GM21528 (cell line): ENCODE measurements around the gene SHISA6.

ENCODE experiments used
- ATAC-seq: cut with Tn5 transposase; IDR thresholded peaks from one replicate; pipeline ENCODE4 v1.9.1; 2021; ENCODE audit warnings: mild to moderate bottlenecking, moderate library complexity; ENCODE audit not compliant: unreplicated experiment, low FRiP score

SHISA6 gene

GRCh38 chr17:11506635-11507034, 265.6 kb downstream of the SHISA6 start:
- ATAC-seq = no peak

DNA sequence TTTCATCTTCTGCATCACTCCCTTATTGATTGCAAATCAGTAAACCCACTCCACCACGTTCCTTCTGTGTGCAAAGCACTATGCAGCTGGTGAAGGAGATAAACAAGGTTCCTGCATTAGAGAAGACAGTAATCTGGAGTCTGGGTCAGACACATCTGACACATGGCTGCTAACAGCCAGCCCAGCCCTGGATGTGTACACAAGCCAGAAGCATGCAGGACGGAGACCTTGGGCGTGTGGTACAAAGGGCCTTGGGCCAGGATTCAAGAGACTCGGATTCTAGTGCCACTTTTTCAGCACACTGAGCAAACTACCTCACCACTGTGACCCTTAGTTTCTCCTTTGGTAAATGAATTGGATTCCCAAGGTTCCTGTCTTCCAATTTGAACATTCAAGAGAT, 270.7 kb downstream of the SHISA6 start:
- ATAC-seq = no peak

GRCh38 chr17:11514565-11514964, 273.6 kb downstream of the SHISA6 start:
- ATAC-seq = no peak

GRCh38 chr17:11514981-11515680, 274.1 kb downstream of the SHISA6 start:
- ATAC-seq = no peak

GRCh38 chr17:11515901-11516300, 274.9 kb downstream of the SHISA6 start:
- ATAC-seq = no peak

- no peak for ATAC-seq
Observed at GRCh38 chr17:11535231-11535630, 294.2 kb downstream of the SHISA6 start.

DNA sequence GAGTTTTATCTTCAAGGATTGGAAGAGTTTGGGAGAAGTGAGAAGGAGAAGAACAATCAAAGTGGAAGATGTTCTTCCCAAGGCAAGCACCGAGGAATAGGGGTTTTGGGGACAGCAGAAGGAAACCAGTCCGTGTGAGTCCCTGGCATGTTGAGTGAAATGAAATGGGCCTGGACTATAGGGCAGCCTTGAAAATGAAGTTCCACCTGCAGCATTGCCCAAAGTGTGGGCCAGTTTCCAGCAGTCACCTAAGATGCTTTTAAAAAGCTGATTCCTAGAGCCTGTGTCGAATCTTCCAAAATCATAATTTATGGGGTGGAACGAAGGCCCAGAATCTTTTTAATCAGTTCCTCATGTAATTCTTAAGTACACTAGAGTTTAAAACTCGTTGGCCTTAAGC, 297.4 kb downstream of the SHISA6 start:
- no peak for ATAC-seq

DNA sequence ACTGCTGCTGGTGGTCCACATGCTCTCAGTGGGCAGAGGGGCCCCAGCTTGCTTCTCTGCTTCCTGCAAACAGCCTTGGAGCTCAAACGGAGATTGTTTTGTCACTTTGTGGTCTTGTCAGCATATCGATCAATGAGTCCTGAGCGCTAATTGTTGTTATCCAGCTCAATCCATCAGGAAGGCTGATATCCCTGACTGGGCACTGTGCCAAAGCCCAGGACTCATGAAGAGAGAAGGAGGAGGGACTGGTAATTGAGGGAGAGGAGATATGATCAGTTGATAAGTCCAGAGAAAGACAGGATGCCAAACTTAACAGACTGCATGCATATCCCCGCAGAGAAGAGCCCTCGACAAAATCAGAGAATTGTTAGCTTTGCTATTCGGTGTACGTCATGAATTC, 298.6 kb downstream of the SHISA6 start:
- no peak for ATAC-seq

GRCh38 chr17:11545002-11545401, 304.0 kb downstream of the SHISA6 start:
- ATAC-seq = no peak

DNA sequence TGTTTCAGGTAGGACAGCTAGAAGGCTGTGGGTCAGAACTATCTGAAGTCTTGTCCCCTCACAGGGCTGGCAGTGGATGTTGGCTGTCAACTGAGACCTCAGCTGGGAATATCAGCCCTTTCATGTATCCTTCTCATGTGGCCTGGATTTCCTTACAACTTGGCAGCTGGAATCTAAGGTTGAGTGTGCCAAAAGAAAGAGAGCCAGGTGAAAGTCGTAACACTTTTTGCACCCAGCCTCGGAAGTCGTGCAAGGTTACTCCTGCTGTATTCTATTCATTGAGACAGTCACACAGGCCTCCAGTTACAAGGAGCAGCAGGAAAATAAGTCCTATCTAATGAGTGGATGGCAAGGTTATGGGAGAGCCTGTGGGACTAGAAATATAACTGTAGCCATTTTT, 304.7 kb downstream of the SHISA6 start:
- no peak for ATAC-seq

- ATAC-seq = no peak
Observed at GRCh38 chr17:11547853-11548252, 306.8 kb downstream of the SHISA6 start.

GRCh38 chr17:11548398-11548797, 307.4 kb downstream of the SHISA6 start:
- no peak for ATAC-seq

DNA sequence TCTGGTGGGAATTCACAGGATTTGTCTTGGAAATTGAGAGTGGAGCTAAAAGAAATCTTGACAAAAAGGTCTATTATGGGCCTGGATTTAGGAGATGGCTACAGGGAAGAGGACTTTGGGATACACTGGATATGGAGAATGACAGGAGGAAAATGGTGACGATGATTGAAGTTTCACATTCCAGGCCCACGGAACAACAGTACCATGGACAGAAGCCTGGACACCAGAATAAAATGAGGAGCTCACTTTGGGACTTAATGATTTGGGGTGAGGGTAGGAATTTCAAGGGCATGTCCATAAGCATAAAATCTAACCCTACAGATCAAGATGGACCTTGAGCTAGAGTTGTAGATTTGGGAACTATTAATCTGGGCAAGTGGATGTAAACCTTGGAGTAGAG, 309.4 kb downstream of the SHISA6 start:
- no peak for ATAC-seq

DNA sequence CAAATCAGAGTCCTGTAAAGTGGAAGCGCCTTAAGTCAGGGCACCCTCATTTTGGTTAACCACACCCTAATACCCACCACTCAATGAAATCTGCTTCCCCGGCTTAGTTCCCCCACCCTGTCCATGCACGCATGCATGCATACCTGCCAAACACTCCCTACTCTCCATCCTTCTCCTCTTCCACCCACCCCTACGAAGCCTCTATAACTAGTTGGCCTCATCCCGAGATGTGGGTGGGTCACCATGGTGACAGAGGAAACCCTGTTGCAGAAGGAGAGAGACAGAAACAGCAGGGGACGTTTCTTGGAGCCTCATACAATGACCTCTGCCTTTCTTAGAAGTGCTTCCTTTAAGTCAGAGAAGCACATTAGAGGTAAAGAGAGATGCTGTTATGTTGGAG, 310.4 kb downstream of the SHISA6 start:
- ATAC-seq = no peak

- ATAC-seq = no peak
Observed at GRCh38 chr17:11553135-11553534, 312.1 kb downstream of the SHISA6 start.

GRCh38 chr17:11554042-11554441, 313.0 kb downstream of the SHISA6 start:
- ATAC-seq = no peak

DNA sequence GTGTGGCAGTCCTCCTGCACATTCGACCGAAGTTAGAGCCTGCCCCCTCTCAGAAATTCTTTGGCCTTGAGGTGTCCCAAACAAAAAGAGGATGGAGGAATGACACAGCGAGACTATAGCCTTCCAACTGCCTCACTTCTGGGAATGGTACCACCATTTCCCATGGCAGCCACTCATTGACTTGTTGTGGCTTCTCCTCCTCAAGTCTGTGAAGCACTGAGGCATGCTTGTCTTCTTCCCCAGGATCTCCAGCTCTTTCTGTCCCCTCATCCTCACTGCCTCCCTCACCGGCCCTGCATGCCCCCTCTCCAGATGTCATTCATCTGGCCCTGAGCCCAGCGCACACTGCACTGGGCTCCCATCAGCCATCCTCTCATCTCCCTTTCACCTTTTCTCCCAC, 313.5 kb downstream of the SHISA6 start:
- no peak for ATAC-seq

DNA sequence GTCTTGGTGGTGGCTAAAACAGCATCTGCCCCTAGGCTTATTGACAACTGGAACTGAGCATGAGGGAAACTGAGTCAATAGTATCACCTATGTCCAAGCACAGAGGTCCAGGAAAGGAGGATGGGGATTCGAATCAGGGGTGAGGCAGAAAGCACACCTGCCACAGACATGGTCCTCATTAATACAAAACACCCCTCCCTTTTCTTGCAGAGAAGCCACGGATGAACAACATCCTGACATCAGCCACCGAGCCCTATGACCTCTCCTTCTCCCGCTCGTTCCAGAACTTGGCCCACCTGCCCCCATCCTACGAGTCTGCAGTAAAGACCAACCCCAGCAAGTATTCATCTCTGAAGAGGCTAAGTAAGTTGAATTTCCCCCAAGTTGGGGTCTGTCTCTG, 314.5 kb downstream of the SHISA6 start:
- ATAC-seq = no peak

GRCh38 chr17:11557727-11558452, 316.9 kb downstream of the SHISA6 start:
- ATAC-seq = no peak

- no peak for ATAC-seq
Observed at GRCh38 chr17:11558681-11559234, 317.7 kb downstream of the SHISA6 start.

GRCh38 chr17:11559601-11560000, 318.6 kb downstream of the SHISA6 start:
- ATAC-seq = no peak

- no peak for ATAC-seq
Observed at GRCh38 chr17:11561281-11561680, 320.3 kb downstream of the SHISA6 start.
